Renal cortical epithelial cell (primary cell): Measurements from ENCODE around the gene PBX3. TPM values are rescaled to one million over a fixed set of nuclear protein-coding genes. Genes with fewer than 3 reads are reported as not detected.
A peak's percentile ranks its signal among the peaks of the same experiment; 100 is the strongest.
"Not testable (repeated sequence)": the region's sequence is repeated elsewhere in the genome, so short reads cannot be mapped to it uniquely, and the experiment has no call there.

Experiments
- DNase-seq: peaks from one replicate; pipeline ENCODE4 v3.0.0-alpha.2; 2011; ENCODE audit warnings: low read depth
- total RNA-seq: library from RNA; depleted of rRNA; stranded (reverse); fragments of >200 nt; gene quantifications from 2 replicates; pipeline ENCODE4 v1.2.3, GENCODE V29; 2014

PBX3 gene
- total RNA-seq, 1 donor from 2014 or later, result 15.5 TPM

DNA sequence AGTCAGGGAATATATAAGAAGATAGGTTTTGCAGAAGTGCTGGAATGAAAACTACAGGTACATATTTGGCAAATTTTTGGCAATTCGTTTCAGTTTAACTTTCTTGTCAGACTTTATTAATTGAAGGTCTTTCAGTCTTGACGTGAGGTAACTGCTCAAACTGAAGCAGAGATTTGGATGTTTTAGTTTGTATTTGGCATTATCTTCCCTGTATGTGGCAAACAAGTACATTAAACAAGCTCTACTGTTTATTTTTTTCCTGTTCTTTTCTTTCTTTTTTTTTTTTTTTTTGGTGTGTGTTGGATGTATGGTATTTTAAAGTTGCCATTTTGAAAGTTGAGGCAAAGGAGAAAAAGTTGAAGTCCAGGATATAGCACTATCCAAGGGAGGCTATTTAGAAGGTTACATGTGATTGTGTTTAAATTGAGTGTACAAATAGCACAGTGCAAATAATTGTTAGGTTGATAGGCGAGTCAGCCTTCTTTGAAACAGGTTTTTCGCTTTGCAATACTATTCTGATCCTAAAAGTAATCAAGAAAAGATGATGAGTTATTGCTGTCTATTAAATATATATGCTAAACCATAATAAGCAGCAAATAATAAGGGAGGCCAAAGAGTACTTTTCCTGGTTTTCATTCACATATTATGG is 2.2 kb downstream of the PBX3 start:
- DNase-seq, result no peak

DNA sequence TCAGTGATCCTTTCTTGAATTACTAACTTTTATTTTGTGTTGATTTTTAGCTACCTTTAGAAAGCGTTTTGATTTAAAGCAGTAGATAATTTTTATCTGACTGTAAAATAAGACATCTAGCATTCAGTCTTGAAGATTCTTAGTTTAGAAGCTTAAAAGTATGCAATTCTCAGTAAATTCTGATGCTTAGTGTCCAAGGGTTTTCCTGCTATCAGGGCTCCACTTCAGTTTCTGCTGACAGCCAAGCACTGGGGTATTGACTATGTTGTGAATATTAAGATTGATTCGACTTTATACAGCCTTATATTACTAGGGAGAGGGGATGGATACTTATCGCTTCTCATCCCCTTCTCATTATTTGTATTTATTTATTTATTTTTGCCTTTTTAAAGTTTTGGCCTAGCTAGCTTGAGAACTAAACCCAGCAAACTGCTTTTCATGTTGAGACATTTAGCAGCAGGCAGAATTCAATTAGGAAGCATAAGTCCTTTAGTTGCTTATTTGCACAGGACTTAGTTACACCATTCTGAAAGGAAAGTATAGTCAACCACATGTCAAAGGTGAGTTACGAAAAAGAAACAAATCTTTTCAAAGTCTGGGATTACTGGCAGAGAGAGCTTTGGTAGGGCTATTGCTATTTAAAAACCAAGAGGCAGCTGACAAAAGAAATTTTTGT is 2.9 kb downstream of the PBX3 start:
- DNase-seq, result no peak

DNA sequence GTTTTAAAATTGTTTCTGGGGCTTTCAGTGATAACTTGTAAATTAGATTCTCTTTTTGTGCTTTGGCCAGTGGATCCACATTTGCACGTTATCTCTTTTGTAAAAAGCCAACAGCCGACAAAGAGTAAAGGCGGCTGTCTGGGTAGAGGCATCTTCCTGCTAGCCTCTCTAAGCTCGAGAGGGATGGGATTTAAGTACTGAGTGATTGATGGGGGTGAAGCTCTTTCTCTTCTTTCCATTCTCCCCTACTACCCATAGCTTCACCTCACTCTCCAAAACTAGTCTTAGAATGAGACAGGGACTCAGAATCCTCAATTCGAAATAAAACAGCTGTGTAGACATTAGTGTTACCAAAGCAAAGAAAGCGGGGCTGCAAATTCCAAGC is 3.4 kb downstream of the PBX3 start:
- no peak for DNase-seq

DNA sequence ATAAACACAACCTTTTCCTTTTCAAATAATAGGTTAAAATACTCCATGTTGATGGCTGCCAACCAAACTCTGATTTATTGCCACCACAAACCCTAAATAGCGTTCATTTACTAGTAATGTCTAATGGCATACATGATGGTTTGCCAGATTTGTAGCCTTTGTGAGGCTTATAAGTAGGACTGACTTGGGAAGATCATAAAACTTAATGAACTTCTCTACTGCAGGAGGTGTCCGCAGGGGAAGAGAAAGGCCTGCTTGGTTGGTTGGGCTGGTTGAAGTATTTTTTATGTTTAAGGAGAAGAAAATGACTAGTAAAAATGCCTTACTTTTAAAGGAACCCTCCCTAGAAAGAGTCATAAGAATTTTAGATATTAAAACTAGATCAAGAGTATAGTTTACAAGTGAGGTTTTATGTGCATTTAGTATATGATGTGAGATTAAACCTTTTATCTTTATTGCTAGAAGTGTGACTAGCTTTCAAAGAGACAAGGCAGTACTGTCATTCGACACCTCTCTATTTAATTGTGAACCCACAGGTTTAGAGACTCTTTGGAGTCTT is 5.0 kb downstream of the PBX3 start:
- no peak for DNase-seq

DNA sequence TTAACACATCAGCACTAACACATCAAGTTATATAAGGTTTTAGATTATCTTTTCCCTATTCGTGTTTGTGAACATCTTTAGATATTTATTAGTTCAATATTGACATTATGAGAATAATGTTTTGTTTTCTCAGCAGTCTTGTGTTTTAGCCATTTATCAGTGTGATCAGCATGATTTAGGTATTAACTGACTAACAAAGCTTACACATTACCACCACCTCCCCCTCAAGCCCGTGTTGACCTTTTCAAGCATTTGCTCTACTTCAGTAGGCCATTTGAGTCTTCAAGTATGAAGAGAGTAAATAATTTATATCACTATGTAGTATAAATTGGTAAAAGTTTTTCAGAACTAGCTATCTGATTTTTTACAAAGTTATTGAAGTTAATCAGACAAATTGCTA is 6.9 kb downstream of the PBX3 start:
- no peak for DNase-seq

DNA sequence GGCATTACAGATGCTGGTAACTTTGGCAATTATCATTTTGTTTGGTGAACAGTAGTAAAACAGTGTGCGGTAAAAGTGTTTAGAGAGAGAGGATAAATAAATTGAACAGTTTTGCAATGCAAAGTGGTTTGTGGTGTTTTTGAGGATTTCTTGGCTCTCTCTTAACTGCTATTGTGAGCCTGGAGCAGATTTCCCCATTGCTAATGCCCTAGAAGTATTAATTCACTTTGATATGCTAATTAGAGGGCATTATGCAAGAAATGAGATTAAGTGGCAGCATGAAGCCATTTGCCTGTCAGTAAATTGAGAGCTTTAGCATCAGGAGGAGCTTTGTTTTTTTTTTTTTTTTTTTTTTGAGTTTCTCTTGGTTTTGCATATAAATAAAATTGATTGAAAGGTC is 8.2 kb downstream of the PBX3 start:
- no peak for DNase-seq

DNA sequence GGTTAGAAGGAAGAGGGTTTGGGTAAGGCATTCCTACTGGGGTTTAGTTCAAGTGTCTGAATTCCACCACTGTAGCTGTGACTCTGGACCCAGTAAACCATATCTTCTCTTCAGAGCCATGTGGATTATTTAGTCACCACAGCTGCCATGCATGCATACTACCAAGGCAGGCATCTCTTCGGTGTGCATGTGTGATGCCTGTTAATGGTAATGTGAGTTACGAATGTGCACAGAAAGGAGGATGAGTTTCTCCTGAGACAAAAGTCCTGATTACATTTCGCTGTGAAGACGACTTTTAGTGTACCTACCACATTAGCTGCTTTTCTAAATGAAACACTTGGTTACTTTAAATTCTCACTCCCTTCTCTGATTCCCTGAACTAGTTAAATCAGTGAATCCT is 9.3 kb downstream of the PBX3 start:
- DNase-seq, result no peak

- DNase-seq, result no peak
Measured at GRCh38 chr9:125757834-125758233, 10.7 kb downstream of the PBX3 start.

DNA sequence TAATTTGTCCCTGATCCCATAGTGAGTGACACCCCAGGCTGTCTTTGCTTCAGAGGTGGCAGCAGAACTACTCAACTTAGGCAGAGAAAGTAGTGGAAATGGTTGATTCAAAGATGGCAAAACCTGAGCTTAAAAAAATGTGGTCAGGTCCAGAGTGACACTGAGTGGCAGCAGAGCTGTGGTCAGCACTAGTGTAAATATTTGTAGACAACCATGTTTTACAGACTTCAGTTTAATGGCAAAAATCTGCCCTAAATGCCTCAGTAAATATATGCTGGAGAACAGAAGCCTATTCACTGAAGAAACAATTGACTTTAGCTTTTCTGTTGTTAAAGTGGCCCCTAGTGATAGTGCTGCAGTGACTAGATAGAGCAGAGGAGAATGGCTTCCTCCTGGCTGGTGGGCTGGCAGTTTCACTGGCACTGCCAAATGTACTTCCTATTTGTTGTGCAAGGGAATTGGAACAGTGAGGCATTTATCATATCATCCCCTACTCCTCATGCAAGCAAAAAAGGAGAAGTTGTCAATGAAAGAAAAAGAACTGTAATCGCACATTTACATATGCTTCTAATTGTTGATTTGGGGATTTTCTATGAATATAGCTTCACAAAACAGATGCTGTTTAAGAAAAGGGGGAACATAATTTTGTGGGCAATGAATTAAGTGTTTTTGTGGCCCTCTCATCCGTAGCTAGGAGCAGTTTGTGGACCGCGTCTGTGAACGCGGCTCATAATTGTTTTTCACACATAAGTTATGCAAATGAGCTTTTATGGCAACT is 12.0 kb downstream of the PBX3 start:
- DNase-seq, result no peak

DNA sequence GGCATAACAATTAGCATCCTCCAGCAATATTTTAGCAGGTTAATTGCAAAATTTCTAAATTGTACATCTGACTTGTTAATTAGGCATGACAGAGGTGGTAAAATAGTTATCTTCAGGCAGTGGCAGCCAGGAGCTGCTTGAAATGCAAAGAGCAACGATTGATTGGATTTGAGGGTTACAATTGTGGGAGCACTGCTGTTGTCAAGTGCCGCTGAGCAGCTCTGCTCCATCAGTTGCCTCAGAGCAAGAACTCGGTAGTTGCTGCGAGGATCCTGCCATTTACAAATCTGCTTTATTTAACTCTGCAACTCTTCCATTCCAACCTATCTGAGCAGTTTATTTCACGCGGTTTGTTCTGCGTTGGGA is 12.6 kb downstream of the PBX3 start:
- DNase-seq, result no peak

- DNase-seq, result no peak
Measured at GRCh38 chr9:125760537-125760936, 13.4 kb downstream of the PBX3 start.

DNA sequence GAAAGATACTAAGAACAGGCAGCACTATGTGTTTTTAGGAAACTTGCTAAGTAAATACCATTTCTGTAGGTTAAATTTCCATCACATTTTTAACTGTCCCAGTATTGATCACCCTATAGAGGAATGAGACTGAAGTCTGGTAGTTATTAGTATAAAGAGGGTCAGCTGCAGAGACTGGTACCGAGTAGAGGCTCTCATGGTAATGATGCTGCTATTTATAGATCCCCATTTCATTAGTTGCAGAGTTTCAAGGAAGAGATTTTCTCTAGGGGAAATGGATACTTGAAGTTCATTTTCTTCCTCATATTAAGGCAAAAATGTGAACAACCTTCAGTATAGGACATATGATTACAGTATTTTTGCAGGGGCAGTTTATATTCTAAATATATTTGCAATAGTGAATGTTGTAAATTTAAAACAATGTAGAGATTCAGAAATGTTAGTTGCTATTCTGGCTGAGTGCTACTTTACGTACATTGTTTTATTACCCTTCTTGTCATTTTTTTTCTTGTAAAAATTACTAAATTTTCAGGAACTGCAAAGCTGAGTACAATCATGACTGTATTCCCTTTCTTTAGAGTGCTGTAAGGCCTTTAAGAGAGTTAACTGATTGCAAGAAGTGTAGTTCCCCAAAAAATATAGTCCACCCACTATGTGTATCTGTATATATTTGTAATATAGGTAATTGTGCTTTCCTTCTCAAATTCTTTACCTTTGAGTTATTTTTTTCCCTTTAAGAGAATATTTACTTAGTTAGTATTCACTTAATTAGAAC is 14.7 kb downstream of the PBX3 start:
- DNase-seq, result no peak

DNA sequence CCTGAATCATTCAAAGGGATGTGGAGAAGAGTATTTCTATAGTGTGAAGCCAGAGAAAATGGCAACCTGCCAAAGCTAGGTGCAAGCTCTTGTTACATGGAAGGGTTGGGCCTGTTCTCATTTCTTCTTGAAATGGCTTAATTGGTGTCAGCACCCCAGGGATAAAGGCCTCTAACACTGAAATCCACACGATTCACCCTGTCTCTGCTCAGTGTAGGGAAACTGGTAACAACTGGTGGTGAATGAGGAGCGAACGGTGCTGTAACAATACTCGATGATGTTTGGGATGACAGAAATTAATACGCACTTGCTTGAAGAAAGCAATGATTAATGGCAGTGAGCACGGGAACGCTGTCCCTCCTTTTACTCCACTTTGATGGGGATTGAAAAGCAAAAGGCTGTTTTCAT is 16.2 kb downstream of the PBX3 start:
- DNase-seq, result peak; percentile 50

DNA sequence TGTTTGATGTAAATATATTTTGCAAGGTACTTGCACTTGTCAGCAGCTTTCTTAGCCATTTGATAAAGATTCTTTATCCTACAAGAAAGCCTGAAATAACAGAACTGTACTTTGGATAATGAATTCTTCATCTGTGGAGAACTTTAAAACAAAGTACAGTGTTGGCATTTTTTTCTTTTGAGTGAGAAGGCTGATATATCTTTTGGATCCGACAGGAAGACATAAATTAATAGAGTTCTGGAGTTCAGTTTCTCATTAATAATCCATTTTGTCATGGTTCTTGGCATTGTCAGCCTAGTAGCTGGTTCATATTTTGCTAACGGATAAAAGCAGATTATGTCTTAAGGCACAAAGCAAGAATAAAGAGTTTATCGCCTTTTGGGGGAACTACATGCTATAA is 17.0 kb downstream of the PBX3 start:
- no peak for DNase-seq

DNA sequence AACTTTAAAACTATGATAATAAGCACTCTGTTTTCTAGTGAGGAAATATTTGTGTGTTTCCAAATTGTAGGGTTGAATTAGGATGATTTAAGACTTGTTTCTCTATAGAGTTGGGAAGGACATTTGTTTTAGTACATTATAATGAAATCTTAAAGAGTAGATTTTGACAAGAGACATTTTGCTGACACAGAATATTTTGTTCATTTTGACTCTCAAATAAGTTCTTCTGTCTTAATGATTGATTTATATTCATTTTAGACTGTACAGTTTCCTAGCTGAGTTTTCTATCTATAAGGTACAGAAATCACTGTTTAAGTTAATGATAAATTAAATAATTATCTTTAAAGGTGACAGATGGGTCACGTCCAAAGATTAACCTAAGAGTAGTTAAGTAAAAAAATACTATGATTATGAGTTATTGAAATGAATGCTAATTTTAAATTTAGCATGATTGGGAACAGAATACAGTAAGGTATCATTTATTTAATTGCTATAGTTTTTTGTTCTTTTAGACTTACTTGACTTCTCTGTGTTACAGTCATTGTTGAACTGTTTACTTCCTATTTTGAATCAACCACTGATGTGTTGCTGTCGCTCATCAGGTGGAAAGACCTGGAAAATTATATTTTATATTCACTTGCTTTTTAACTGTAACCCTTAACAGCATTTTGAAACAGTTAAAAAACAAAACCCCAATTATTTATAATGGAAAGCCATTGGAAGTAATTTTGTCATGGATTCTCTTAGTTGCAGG is 19.5 kb downstream of the PBX3 start:
- DNase-seq, result no peak

DNA sequence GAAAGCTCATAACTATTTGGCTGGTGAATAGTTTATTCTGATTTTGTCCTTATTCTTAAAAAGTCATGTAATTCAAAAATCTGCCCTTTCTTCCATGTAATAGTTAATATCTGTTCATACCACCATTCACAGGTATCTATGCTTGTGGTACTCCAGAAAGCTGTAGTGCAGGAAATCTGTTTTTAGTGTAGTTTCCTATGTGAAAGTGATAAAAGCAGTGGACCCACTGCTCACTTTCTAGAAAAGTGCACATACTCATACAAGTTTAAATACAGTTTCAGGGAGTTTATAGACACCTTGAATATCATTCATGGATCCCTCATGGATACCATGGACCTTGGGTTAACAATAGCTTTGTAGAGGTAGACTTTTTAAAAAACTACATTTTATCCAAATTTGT is 20.2 kb downstream of the PBX3 start:
- no peak for DNase-seq

- no peak for DNase-seq
Measured at GRCh38 chr9:125768803-125769202, 21.6 kb downstream of the PBX3 start.

- DNase-seq, result no peak
Measured at GRCh38 chr9:125771037-125771436, 23.9 kb downstream of the PBX3 start.

GRCh38 chr9:125772740-125773139 is 25.6 kb downstream of the PBX3 start:
- no peak for DNase-seq

- DNase-seq, result no peak
Measured at GRCh38 chr9:125774106-125774505, 26.9 kb downstream of the PBX3 start.

DNA sequence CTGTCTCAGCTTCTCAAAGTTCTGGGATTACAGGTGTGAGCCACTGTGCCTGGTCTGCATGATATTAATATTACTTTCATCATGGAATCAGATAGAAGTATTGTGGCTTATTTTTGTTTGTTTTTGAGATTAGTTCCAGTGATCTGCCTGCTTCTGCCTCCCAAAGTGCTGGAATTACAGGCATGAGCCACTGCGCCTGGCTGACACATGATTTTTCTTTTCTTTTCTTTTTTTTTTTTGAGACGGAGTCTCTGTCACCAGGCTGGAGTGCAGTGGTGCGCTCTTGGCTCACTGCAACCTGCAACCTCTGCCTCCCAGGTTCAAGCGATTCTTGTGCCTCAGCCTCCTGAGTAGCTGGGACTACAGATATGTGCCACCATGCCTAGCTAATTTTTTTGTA is 29.6 kb downstream of the PBX3 start:
- not testable (repeated sequence) for DNase-seq
